H1 (cell line): ENCODE data around the gene AFF1. TPM values are rescaled to one million over a fixed set of nuclear protein-coding genes. Genes with fewer than 3 reads are reported as not detected.
A peak's percentile ranks its signal among the peaks of the same experiment; 100 is the strongest.

ENCODE experiments used
- KDM1A ChIP-seq: fragments of 200-600, 300-600 bp; sonication (generic); IDR thresholded peaks from 2 replicates; pipeline ENCODE4 v1.7.1; 2016; ENCODE audit warnings: mild to moderate bottlenecking, low read length, borderline replicate concordance
- KDM5A ChIP-seq: fragments of 200-600 bp; IDR thresholded peaks from 2 replicates; pipeline ENCODE4 v1.7.1; 2012; ENCODE audit warnings: mild to moderate bottlenecking, low read length, inconsistent platforms, mixed read lengths
- MAFK ChIP-seq: IDR thresholded peaks from 2 replicates; pipeline ENCODE4 v1.6.1; 2012; ENCODE audit warnings: low read depth, mild to moderate bottlenecking, improper control_type of control experiment, low read length
- NANOG ChIP-seq: IDR thresholded peaks from 2 replicates; pipeline ENCODE4 v1.6.1; 2011; ENCODE audit warnings: low read length, low read depth, mild to moderate bottlenecking, inconsistent platforms; ENCODE audit not compliant: insufficient read depth, poor library complexity, severe bottlenecking
- POLR2A ChIP-seq, 2 experiments: IDR thresholded peaks; 1 replicate in 1 of 2; 2 replicates in 1 of 2; pipeline ENCODE4 v1.6.1; 2011; ENCODE audit warnings: low read depth in 2 of 2, low read length in 2 of 2, mild to moderate bottlenecking in 2 of 2; ENCODE audit errors: control extremely low read depth in 1 of 2
- RAD21 ChIP-seq, 2 experiments: IDR thresholded peaks in 1 of 2; conservative IDR thresholded peaks in 1 of 2; 2 replicates each; pipeline ENCODE4 v1.6.1; 2011; ENCODE audit warnings: low read depth in 2 of 2, low read length in 2 of 2, improper control_type of control experiment in 1 of 2, inconsistent platforms in 1 of 2, mild to moderate bottlenecking in 1 of 2, moderate library complexity in 1 of 2
- SP1 ChIP-seq: IDR thresholded peaks from 2 replicates; pipeline ENCODE4 v1.6.1; 2011; ENCODE audit warnings: low read depth, low read length
- TAF7 ChIP-seq: optimal IDR thresholded peaks from 2 replicates; pipeline ENCODE3; 2011; ENCODE audit warnings: low read depth, mild to moderate bottlenecking, inconsistent platforms, low read length, moderate library complexity, borderline replicate concordance
- TEAD4 ChIP-seq: IDR thresholded peaks from 2 replicates; pipeline ENCODE4 v1.6.1; 2012; ENCODE audit warnings: low read depth, low read length, inconsistent platforms, mixed read lengths
- polyA plus RNA-seq, 7 experiments: library from polyadenylated mRNA; depleted of rRNA in 3 of 7; stranded (reverse) in 5 of 7; unstranded in 2 of 7; fragments of >200 nt in 5 of 7; fragments of 200-250 nt in 2 of 7; gene quantifications; 1 replicate in 5 of 7; 2 replicates in 1 of 7; 4 replicates in 1 of 7; pipeline versions ENCODE4 v1.2.1 to v1.2.3, GENCODE V29; 2011 to 2013; ENCODE audit warnings: missing spikeins in 2 of 7, mixed read lengths in 2 of 7
- total RNA-seq: library from RNA; stranded (reverse); fragmentation: NEBNext Ultra II Directional; extraction: Animal tissue kit (Norgen Biotek cat#: 25700); gene quantifications from 2 replicates; pipeline ENCODE4 v1.2.1, GENCODE V29; 2021

AFF1 gene
- total and polyA plus RNA-seq, 2 of the 8 experiments (the other 6 are each of a cell fraction or from before 2014, with no cell fraction given) = 14.8 to 85.5 TPM

DNA sequence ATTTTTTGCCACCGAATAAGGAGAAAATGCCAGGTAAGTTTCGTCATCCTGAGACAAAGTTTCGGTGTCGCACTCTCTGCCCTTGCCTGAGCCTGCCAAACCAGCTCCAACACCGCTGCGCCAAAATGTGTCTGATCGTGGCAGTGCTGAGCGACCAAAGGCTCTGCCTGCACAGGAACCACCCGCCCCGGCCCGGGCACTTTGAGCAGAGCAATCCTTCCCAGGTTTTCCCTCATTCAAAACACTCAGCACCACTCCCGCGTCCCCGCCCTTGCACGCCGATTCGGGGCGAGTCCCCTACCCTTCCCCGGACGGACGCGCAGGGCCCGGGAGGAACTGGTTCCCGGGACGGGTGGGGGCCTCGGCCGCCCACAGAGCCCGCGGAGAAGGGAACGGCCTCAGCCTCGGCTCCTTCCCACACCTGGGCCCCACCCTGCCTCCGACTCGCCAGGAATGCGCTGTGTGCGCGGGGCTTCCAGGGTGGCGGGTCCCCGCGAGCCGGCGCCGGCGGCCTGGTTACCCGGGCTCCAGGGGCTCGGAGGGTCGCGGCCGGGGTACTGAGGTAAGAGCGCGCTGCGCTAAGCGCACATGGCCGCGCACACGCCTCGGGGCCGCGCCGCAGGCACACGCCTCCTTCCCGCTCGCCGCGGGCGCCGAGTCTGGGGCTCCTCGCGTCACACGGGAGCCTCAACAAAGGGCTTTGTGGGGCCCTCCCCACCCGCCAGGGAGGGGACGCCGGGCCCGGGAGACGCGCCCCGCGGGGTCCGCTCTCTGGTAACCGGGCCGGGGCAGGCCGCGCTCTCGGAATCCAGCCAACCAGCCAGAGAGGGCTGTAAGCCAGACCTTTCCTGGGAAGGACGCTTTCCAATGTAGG, 42.8 kb upstream of the AFF1 start, which contains the start of gene C4orf36 (continued):
- TF ChIP-seq KDM5A (no peak), NANOG (no peak), KDM1A (0 out of 2 replicates have a peak, but pooled peaks have one; percentile 51), SP1 (0 out of 2 replicates have a peak, but pooled peaks have one; percentile 33), MAFK (no peak), RAD21 (IDR thresholded peaks at IDR 0.05 in 1 of 2, conservative IDR thresholded peaks at IDR 0.05 in 1 of 2; ENCODE audit: low read depth in 2 of 2, low read length in 2 of 2) (peak; percentile 20 to 27; a peak in 3 of 4 replicates), POLR2A (IDR thresholded peaks at IDR 0.05; ENCODE audit: control extremely low read depth in 1 of 2, low read depth in 2 of 2, low read length in 2 of 2) (peak; percentile 48 to 63), TAF7 (peak; percentile 63), TEAD4 (peak; percentile 69; the same call in 1 of the 2 replicates)
- TF ChIP-seq, all 59 proteins: peak for 23
